Trophoblast cell (in vitro differentiated cells and primary cell): Measurements from ENCODE around the gene OBI1.
A peak's percentile ranks its signal among the peaks of the same experiment; 100 is the strongest.

Experiments
- DNase-seq, 2 donors: peaks; one replicate each; pipeline ENCODE4 v3.0.0-alpha.2; 2016
- H2AFZ ChIP-seq: 2 replicates; pipeline ENCODE4 v1.6.1; 2013; ENCODE audit warnings: low read length, moderate library complexity, mild to moderate bottlenecking; ENCODE audit not compliant: insufficient read depth, poor library complexity
- H2AK5ac ChIP-seq: 2 replicates; pipeline ENCODE4 v1.6.1; 2013; ENCODE audit warnings: mild to moderate bottlenecking, low read length
- H2BK120ac ChIP-seq: 2 replicates; pipeline ENCODE4 v1.6.1; 2013; ENCODE audit warnings: low read length, mild to moderate bottlenecking, moderate library complexity; ENCODE audit not compliant: insufficient read depth, poor library complexity
- H2BK12ac ChIP-seq: 2 replicates; pipeline ENCODE4 v1.6.1; 2013; ENCODE audit warnings: mild to moderate bottlenecking, low read length, moderate library complexity
- H2BK5ac ChIP-seq: 2 replicates; pipeline ENCODE4 v1.6.1; 2013; ENCODE audit warnings: low read length, low read depth, moderate library complexity, mild to moderate bottlenecking; ENCODE audit not compliant: poor library complexity
- H3K14ac ChIP-seq: 2 replicates; pipeline ENCODE4 v1.6.1; 2013; ENCODE audit warnings: mild to moderate bottlenecking, low read length
- H3K18ac ChIP-seq: 2 replicates; pipeline ENCODE4 v1.6.1; 2013; ENCODE audit warnings: mild to moderate bottlenecking, low read length
- H3K23ac ChIP-seq: 2 replicates; pipeline ENCODE4 v1.6.1; 2013; ENCODE audit warnings: low read length
- H3K27ac ChIP-seq: 2 replicates; pipeline ENCODE4 v1.5.1; 2013; ENCODE audit warnings: low read depth, mild to moderate bottlenecking, inconsistent platforms, low read length, moderate library complexity
- H3K27me3 ChIP-seq: 2 replicates; pipeline ENCODE4 v1.6.1; 2013; ENCODE audit warnings: inconsistent platforms, mild to moderate bottlenecking, low read length, moderate library complexity; ENCODE audit not compliant: insufficient read depth
- H3K36me3 ChIP-seq, 2 experiments: 1 replicate in 1 of 2; 2 replicates in 1 of 2; pipeline ENCODE4 v1.6.1; 2013; ENCODE audit warnings: low read length in 2 of 2, mild to moderate bottlenecking in 2 of 2, moderate library complexity in 1 of 2; ENCODE audit not compliant: insufficient read depth in 2 of 2, control insufficient read depth in 1 of 2
- H3K4ac ChIP-seq: 2 replicates; pipeline ENCODE4 v1.6.1; 2013; ENCODE audit warnings: low read depth, mild to moderate bottlenecking, low read length, moderate library complexity
- H3K4me1 ChIP-seq, 2 experiments: 1 replicate in 1 of 2; 2 replicates in 1 of 2; pipeline ENCODE4 v1.6.1; 2013; ENCODE audit warnings: low read length in 2 of 2, mild to moderate bottlenecking in 2 of 2, moderate library complexity in 1 of 2; ENCODE audit not compliant: insufficient read depth in 2 of 2, control insufficient read depth in 1 of 2
- H3K4me2 ChIP-seq: 2 replicates; pipeline ENCODE4 v1.6.1; 2013; ENCODE audit warnings: inconsistent platforms, mild to moderate bottlenecking, low read length, moderate library complexity
- H3K4me3 ChIP-seq: 2 replicates; pipeline ENCODE4 v1.5.1; 2013; ENCODE audit warnings: mild to moderate bottlenecking, low read depth, low read length, inconsistent platforms
- H3K79me1 ChIP-seq: one replicate; pipeline ENCODE4 v1.6.1; 2013; ENCODE audit warnings: low read length
- H3K79me2 ChIP-seq: 2 replicates; pipeline ENCODE4 v1.6.1; 2013; ENCODE audit warnings: low read length, mild to moderate bottlenecking; ENCODE audit not compliant: control insufficient read depth, insufficient read depth, poor library complexity
- H3K9ac ChIP-seq: 2 replicates; pipeline ENCODE4 v1.6.1; 2013; ENCODE audit warnings: mild to moderate bottlenecking, low read length
- H3K9me3 ChIP-seq: 2 replicates; pipeline ENCODE4 v1.6.1; 2013; ENCODE audit warnings: low read depth, mild to moderate bottlenecking, control low read depth, inconsistent platforms, low read length; ENCODE audit not compliant: insufficient read depth
- H4K12ac ChIP-seq: 2 replicates; pipeline ENCODE4 v1.6.1; 2013; ENCODE audit warnings: low read depth, mild to moderate bottlenecking, low read length, moderate library complexity
- H4K8ac ChIP-seq: 2 replicates; pipeline ENCODE4 v1.6.1; 2013; ENCODE audit warnings: low read depth, mild to moderate bottlenecking, low read length, moderate library complexity
- H4K91ac ChIP-seq: one replicate; pipeline ENCODE4 v1.6.1; 2013; ENCODE audit warnings: low read depth, mild to moderate bottlenecking, low read length, moderate library complexity
- WGBS: extraction: QIAGEN DNeasy Blood & Tissue Kit; methylation state at CpG from one replicate; pipeline ENCODE4 v1.1.7; 2013; ENCODE audit warnings: missing lambda C conversion rate; ENCODE audit not compliant: insufficient read length, insufficient coverage; ENCODE audit errors: extremely low coverage; 5-methylcytosine and 5-hydroxymethylcytosine counted together

The OBI1 gene

DNA sequence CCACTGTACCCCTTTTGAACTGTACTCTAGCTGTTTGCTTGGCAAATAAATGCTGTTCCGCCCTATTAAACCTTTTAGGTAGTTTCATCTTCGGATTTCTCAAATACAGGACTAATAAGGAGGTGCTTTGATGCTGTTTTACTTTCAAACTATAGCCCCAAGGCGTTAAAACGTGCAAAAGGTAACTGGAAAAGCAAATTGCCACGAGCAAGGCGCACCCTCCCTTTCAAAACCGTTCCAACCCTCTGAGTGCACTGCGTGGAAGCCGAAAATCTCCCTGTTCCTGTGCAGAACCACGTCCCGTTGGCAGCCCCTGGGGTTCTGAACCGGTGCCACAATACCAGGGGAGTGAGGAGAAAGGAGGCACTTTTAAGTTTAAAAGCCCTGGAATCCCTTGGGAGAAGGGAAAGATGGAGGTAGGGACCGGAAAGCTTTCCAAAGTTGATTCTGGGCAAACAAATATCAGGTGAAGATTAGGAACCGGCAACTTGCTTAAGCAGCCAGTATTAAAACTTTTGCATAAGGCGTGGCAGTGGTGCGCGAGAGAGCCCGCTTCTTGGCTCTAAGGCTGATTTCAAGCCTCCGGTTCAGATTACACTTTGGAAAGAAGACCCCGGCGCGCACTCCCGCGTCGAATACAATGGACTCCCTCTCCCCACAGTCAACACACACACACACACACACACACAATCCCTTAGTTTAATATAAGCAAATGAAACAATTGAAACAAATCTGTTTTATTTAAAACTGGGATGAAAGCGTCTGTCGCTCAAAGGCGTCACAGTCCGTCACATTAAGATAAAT is 65.1 kb downstream of the OBI1 start:
- no peak overlapping the region for H3K4me3 ChIP-seq
- H3K27ac ChIP-seq = no peak overlapping the region
- no peak overlapping the region for H4K8ac ChIP-seq
- H3K79me1 ChIP-seq = no peaks in the 10 kb centered on the region
- H3K9ac ChIP-seq = no peak overlapping the region
- H2AFZ ChIP-seq = no peak overlapping the region
- H3K23ac ChIP-seq = no peak overlapping the region
- no peak overlapping the region for H2BK5ac ChIP-seq
- no peak overlapping the region for H3K18ac ChIP-seq
- H2BK120ac ChIP-seq = no peak overlapping the region
- H3K14ac ChIP-seq = no peak overlapping the region
- DNase-seq = no peak
- H4K12ac ChIP-seq = no peak overlapping the region
- peaks cover 50% of the 10 kb centered on the region for H3K27me3 ChIP-seq
- H3K79me2 ChIP-seq = no peaks in the 10 kb centered on the region
- H2AK5ac ChIP-seq = no peak overlapping the region
- no peak overlapping the region for H2BK12ac ChIP-seq
- no peaks in the 10 kb centered on the region for H3K36me3 ChIP-seq
- peaks cover 0 to 2% of the 10 kb centered on the region in 2 experiments for H3K4me1 ChIP-seq
- H4K91ac ChIP-seq = no peak overlapping the region
- WGBS = no CpG with 5 or more reads among the region's 29 CpGs
- no peak overlapping the region for H3K4me2 ChIP-seq
- no peaks in the 10 kb centered on the region for H3K9me3 ChIP-seq
- H3K4ac ChIP-seq = no peak overlapping the region

DNA sequence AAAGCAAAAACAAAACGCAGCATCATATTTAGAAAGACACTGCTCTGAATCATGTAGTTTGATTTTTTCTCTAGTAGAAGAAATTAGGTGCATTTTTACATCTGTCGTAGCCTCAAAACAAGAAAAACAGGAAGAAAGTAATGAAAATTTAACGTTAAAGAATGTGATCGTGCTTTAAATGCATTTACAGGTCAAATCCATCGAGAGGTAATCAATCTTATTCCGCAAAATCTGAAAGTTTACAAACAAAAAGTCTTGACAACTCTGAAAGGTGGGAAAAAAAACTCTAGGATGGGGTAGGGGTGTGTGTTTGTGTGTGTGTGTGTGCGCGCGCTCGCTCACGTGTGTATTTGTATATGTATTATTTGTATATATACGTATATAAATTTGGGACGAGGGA is 65.8 kb downstream of the OBI1 start:
- no CpG with 5 or more reads among the region's 13 CpGs for WGBS
- Histone ChIP-seq H3K79me1 (no peaks in the 10 kb centered on the region), H2AK5ac (no peak overlapping the region)

DNA sequence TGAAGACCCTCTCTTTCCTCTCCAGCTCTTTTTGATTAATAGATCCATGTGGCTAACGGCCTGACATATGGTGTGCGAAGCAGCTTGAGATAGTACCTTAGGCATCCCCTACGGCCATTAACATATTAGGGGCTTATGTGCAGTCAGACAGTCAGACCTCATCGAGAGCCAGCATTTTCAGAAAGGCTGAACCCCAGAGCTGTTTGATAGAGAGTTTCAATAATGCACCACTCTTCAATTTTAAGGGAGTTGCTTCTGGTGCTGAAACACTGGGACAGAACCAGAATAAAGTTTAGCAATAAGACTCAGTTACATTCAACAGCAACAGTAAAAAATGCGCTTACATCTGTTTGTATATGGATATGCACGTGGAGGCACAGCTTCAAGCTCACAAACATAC is 66.4 kb downstream of the OBI1 start:
- no peak overlapping the region for H2BK120ac ChIP-seq
- no peak for DNase-seq
- H4K91ac ChIP-seq = no peak overlapping the region
- no peaks in the 10 kb centered on the region for H3K79me2 ChIP-seq
- no peak overlapping the region for H4K8ac ChIP-seq
- H3K23ac ChIP-seq = no peak overlapping the region
- no peak overlapping the region for H3K9ac ChIP-seq
- H3K4me1 ChIP-seq = peaks cover 0 to 2% of the 10 kb centered on the region in 2 experiments
- no peak overlapping the region for H3K14ac ChIP-seq
- H2AFZ ChIP-seq = no peak overlapping the region
- no peak overlapping the region for H3K4me2 ChIP-seq
- no peaks in the 10 kb centered on the region for H3K9me3 ChIP-seq
- H2AK5ac ChIP-seq = no peak overlapping the region
- no peak overlapping the region for H3K27ac ChIP-seq
- H2BK5ac ChIP-seq = no peak overlapping the region
- H3K36me3 ChIP-seq = no peaks in the 10 kb centered on the region
- H3K27me3 ChIP-seq = peaks cover 50% of the 10 kb centered on the region
- no CpG with 5 or more reads among the region's 6 CpGs for WGBS
- no peak overlapping the region for H3K4ac ChIP-seq
- H3K4me3 ChIP-seq = no peak overlapping the region
- no peak overlapping the region for H2BK12ac ChIP-seq
- no peaks in the 10 kb centered on the region for H3K79me1 ChIP-seq
- no peak overlapping the region for H4K12ac ChIP-seq
- no peak overlapping the region for H3K18ac ChIP-seq

More for the DNA sequence above, 65.8 kb downstream of the OBI1 start:
- no peaks in the 10 kb centered on the region for H3K79me2 ChIP-seq
- H3K27me3 ChIP-seq = peaks cover 50% of the 10 kb centered on the region
- H4K12ac ChIP-seq = no peak overlapping the region
- no peak overlapping the region for H3K4ac ChIP-seq
- H3K9ac ChIP-seq = no peak overlapping the region
- H4K8ac ChIP-seq = no peak overlapping the region
- H2AFZ ChIP-seq = no peak overlapping the region
- no peak overlapping the region for H2BK120ac ChIP-seq
- no peak overlapping the region for H3K14ac ChIP-seq
- no peak overlapping the region for H3K27ac ChIP-seq
- H3K18ac ChIP-seq = no peak overlapping the region
- H2BK5ac ChIP-seq = no peak overlapping the region
- H3K4me1 ChIP-seq = peaks cover 0 to 2% of the 10 kb centered on the region in 2 experiments
- no peak overlapping the region for H3K4me2 ChIP-seq
- no peak overlapping the region for H2BK12ac ChIP-seq
- H3K23ac ChIP-seq = no peak overlapping the region
- no peaks in the 10 kb centered on the region for H3K9me3 ChIP-seq
- H4K91ac ChIP-seq = no peak overlapping the region
- H3K36me3 ChIP-seq = no peaks in the 10 kb centered on the region
- no peak for DNase-seq
- no peak overlapping the region for H3K4me3 ChIP-seq

DNA sequence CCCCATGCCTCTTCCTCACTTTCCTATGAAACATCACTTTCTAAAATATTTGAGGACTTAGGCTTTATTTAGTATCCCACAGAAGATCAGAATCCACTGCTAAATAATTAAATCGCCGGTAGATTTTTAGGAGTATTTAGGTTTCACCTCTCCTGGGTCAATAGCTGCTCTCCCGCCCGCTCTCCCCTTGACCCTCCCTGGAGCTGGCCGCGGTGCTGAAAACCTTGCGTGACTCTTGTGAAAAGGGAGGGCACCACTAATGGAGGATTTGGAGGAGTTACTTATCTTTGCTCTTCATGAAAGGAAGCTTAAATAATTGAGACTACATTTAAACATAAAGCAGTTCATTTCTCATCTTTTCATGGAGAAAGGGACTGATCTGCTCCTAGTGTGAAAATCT is 69.7 kb downstream of the OBI1 start:
- Histone ChIP-seq H3K79me1 (no peaks in the 10 kb centered on the region), H3K4me2 (no peak overlapping the region), H3K4me3 (no peak overlapping the region), H2AK5ac (no peak overlapping the region), H3K18ac (no peak overlapping the region), H4K8ac (no peak overlapping the region), H3K4me1 (no peaks in the 10 kb centered on the region), H3K9ac (no peak overlapping the region), H4K91ac (no peak overlapping the region), H3K79me2 (no peaks in the 10 kb centered on the region), H3K9me3 (no peaks in the 10 kb centered on the region), H3K23ac (no peak overlapping the region), H2BK12ac (no peak overlapping the region), H3K14ac (no peak overlapping the region), H2AFZ (no peak overlapping the region), H2BK120ac (no peak overlapping the region), H3K36me3 (no peaks in the 10 kb centered on the region), H4K12ac (no peak overlapping the region), H3K4ac (no peak overlapping the region), H3K27me3 (peaks cover 26% of the 10 kb centered on the region), H2BK5ac (no peak overlapping the region), H3K27ac (no peak overlapping the region)
- WGBS = no CpG with 5 or more reads among the region's 7 CpGs
- peak in 1 of 2 donors; percentile 64 for DNase-seq
